OCI-LY1 (cell line): ENCODE data around the gene ADAM21.

Experiments
- EZH2 ChIP-seq: fragments of 200-600 bp; sonication (generic), shearing (Covaris generic); IDR thresholded peaks from 2 replicates; pipeline ENCODE4 v1.8.0; 2017; ENCODE audit warnings: borderline replicate concordance, mixed run types, mild to moderate bottlenecking, antibody characterized with exemption, low read length, moderate library complexity, mixed read lengths
- TF ChIP-seq, protein P1 (sequence below): fragments of 200-600 bp; sonication (generic), shearing (Covaris generic); IDR thresholded peaks from 2 replicates; pipeline ENCODE4 v1.5.1; 2017; ENCODE audit warnings: mild to moderate bottlenecking, antibody characterized with exemption, low read length, moderate library complexity, mixed read lengths

DNA sequence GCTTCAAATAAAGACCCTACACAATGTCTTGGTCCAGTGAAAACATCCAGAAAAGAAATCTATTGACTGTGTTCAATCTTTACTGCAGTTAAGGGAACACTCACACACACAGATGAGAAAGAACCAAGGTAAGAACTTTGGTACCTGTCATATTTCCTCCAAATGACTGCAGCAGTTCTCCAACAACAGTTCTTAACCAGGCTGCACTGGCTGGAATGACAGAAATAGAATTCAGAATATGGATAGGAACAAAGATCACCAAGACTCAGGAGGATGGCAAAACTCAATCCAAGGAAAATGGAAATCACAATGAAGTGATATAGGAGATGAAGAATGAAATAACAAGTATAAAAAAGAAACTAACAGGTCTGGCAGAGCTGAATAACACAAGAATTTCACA is 46.2 kb downstream of the ADAM21 start:
- TF ChIP-seq, protein P1, sequence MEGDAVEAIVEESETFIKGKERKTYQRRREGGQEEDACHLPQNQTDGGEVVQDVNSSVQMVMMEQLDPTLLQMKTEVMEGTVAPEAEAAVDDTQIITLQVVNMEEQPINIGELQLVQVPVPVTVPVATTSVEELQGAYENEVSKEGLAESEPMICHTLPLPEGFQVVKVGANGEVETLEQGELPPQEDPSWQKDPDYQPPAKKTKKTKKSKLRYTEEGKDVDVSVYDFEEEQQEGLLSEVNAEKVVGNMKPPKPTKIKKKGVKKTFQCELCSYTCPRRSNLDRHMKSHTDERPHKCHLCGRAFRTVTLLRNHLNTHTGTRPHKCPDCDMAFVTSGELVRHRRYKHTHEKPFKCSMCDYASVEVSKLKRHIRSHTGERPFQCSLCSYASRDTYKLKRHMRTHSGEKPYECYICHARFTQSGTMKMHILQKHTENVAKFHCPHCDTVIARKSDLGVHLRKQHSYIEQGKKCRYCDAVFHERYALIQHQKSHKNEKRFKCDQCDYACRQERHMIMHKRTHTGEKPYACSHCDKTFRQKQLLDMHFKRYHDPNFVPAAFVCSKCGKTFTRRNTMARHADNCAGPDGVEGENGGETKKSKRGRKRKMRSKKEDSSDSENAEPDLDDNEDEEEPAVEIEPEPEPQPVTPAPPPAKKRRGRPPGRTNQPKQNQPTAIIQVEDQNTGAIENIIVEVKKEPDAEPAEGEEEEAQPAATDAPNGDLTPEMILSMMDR = no peak
- TF ChIP-seq EZH2 = no peak
